Pancreas (tissue), 10 donors: ENCODE measurements around the gene ASAP2. TPM values are rescaled to one million over a fixed set of nuclear protein-coding genes. Genes with fewer than 3 reads are reported as not detected.

ENCODE experiments used
- ATAC-seq, 4 donors: fragments of 200-7000 bp; cut with Tn5 transposase; one replicate each; pipeline versions ENCODE4 v1.8.0 to v1.9.1; 2020; ENCODE audit warnings: mild to moderate bottlenecking in 4 of 4, moderate library complexity in 4 of 4
- DNase-seq, 6 donors: peaks; one replicate each; pipeline ENCODE4 v3.0.0-alpha.2; 2020
- FAIRE-seq: peaks from 2 replicates; lab custom pipeline; 2012; peaks lifted over from hg19 to GRCh38; lab: Jason Lieb, UNC
- H3K27ac ChIP-seq, 4 donors: fragments of 200-600 bp; sonication (generic); 1 replicate in 3 of 4; 2 replicates in 1 of 4; pipeline versions ENCODE4 v1.5.0 to v1.8.0; 2020
- H3K27me3 ChIP-seq, 4 donors: fragments of 200-600 bp; one replicate each; pipeline ENCODE4 v1.8.0; 2021
- H3K36me3 ChIP-seq, 3 donors: fragments of 200-600 bp; sonication (generic) in 1 of 3; one replicate each; pipeline versions ENCODE4 v1.5.0 to v1.8.0; 2020 to 2021
- H3K4me1 ChIP-seq, 3 donors: fragments of 200-600 bp; one replicate each; pipeline ENCODE4 v1.8.0; 2021
- H3K4me3 ChIP-seq, 4 donors: fragments of 200-600 bp; sonication (generic) in 2 of 4; one replicate each; pipeline versions ENCODE4 v1.5.0 to v1.8.0; 2020 to 2021
- H3K9me3 ChIP-seq, 4 donors: fragments of 200-600 bp; one replicate each; pipeline ENCODE4 v1.8.0; 2021
- CTCF ChIP-seq, 4 donors: fragments of 200-600 bp; sonication (generic) in 3 of 4; IDR thresholded peaks; one replicate each; pipeline versions ENCODE4 v1.5.0 to v1.8.0; 2021; ENCODE audit warnings: antibody characterized with exemption in 4 of 4
- WGBS, 2 donors: extraction: QIAGEN DNeasy Blood & Tissue Kit; methylation state at CpG; one replicate each; pipeline ENCODE4 v1.1.7; 2013; 5-methylcytosine and 5-hydroxymethylcytosine counted together
- intact Hi-C, 3 donors: fragments of 100-400 bp; cut with DNase I; formaldehyde crosslinking; loops; one replicate each; pipeline versions ENCODE4 v1.11.1 to v1.14.2; 2022
- polyA plus RNA-seq, 2 donors: library from polyadenylated mRNA; stranded (reverse); fragments of 200-250 nt; gene quantifications; one replicate each; pipeline ENCODE4 v1.2.3, GENCODE V29; 2013
- total RNA-seq, 6 donors: library from RNA; stranded (reverse); fragmentation: NEBNext Ultra II Directional in 4 of 6; extraction: Animal tissue kit (Norgen Biotek cat#: 25700) in 4 of 6; gene quantifications; one replicate each; pipeline versions ENCODE4 v1.2.1 to v1.2.4, GENCODE V29; 2021 to 2023
- donor health status: healthy with polysubstance abuse.
- donor health status: DM: no; HTN: no; CAD: no; lungs with moderate emphysema.
- donor health status: DM: no; HTN: no; CAD: no.
- donor health status: control.
- donor health status: control.
- donor health status: Bipolar disorder and iron deficiency.
- donor health status: DM: yes; HTN: yes; CAD: no.
- donor health status: DM: no; HTN: no; CAD: no.
- donor health status: DM: no; HTN: no; CAD: no.
- donor health status: DM: yes; HTN: yes; CAD: no.

Gene ASAP2
- total and polyA plus RNA-seq, 8 donors = 5.8 to 17.7 (median 7.3) TPM

GRCh38 chr2:9355716-9356115 is 149.1 kb downstream of the ASAP2 start:
- no peaks in the 10 kb centered on the region for H3K27me3 ChIP-seq
- H3K4me3 ChIP-seq = no peak overlapping the region
- WGBS, 2 donors = 79 to 82% methylated on average over 4 of the region's 4 CpGs
- H3K4me1 ChIP-seq = no peaks in the 10 kb centered on the region
- H3K27ac ChIP-seq = no peak overlapping the region
- no peak for FAIRE-seq
- no peak for DNase-seq
- intact Hi-C loops = no loop called here
- no peak for ATAC-seq
- H3K36me3 ChIP-seq = peaks cover 0 to 5% (median 0%) of the 10 kb centered on the region in 3 donors
- H3K9me3 ChIP-seq = no peaks in the 10 kb centered on the region
- TF ChIP-seq CTCF (IDR thresholded peaks at IDR 0.05) = no peak

- no peak overlapping the region for H3K27ac ChIP-seq
- TF ChIP-seq CTCF (IDR thresholded peaks at IDR 0.05) = no peak
- no peak overlapping the region for H3K4me3 ChIP-seq
- H3K36me3 ChIP-seq = peaks cover 0 to 5% (median 0%) of the 10 kb centered on the region in 3 donors
- H3K9me3 ChIP-seq = no peaks in the 10 kb centered on the region
- no peak for FAIRE-seq
- H3K27me3 ChIP-seq = no peaks in the 10 kb centered on the region
- WGBS, 2 donors = 73 to 78% methylated on average over 11 of the region's 11 CpGs
- ATAC-seq = peak in 2 of 4 donors; percentile 44 to 49
- DNase-seq = no peak
- no peaks in the 10 kb centered on the region for H3K4me1 ChIP-seq
- intact Hi-C loops = no loop called here
These were observed 149.6 kb downstream of the ASAP2 start for GRCh38 chr2:9356261-9356660.

GRCh38 chr2:9358846-9359245 is 152.2 kb downstream of the ASAP2 start:
- Histone ChIP-seq H3K27me3 (no peaks in the 10 kb centered on the region), H3K4me1 (no peaks in the 10 kb centered on the region), H3K9me3 (no peaks in the 10 kb centered on the region), H3K4me3 (no peak overlapping the region), H3K36me3 (peaks cover 0 to 4% (median 0%) of the 10 kb centered on the region in 3 donors), H3K27ac (no peak overlapping the region)
- DNase-seq (no peak), FAIRE-seq (no peak), ATAC-seq (no peak)
- WGBS, 2 donors = 56 to 61% methylated on average over 1 of the region's 1 CpG
- no peak for TF ChIP-seq CTCF (IDR thresholded peaks at IDR 0.05)
- intact Hi-C loops = no loop called here

GRCh38 chr2:9359463-9359862 is 152.9 kb downstream of the ASAP2 start:
- WGBS, 2 donors = 50 to 58% methylated on average over 4 of the region's 4 CpGs

More at GRCh38 chr2:9359463-9359862, 152.9 kb downstream of the ASAP2 start:
- DNase-seq = no peak
- H3K4me1 ChIP-seq = no peaks in the 10 kb centered on the region
- TF ChIP-seq CTCF (IDR thresholded peaks at IDR 0.05) = no peak
- no peak for ATAC-seq
- no peak for FAIRE-seq
- no peak overlapping the region for H3K4me3 ChIP-seq
- no peaks in the 10 kb centered on the region for H3K27me3 ChIP-seq
- no peaks in the 10 kb centered on the region for H3K9me3 ChIP-seq
- intact Hi-C loops = no loop called here
- H3K36me3 ChIP-seq = peaks cover 0 to 4% (median 0%) of the 10 kb centered on the region in 3 donors
- H3K27ac ChIP-seq = no peak overlapping the region
